GM12875 (cell line): ENCODE data around the gene TRIM24.
"Not testable (repeated sequence)": the region's sequence is repeated elsewhere in the genome, so short reads cannot be mapped to it uniquely, and the experiment has no call there.

ENCODE experiments used
- H3K4me3 ChIP-seq: one replicate; pipeline ENCODE4 v1.5.1; 2011; ENCODE audit warnings: low read depth, low read length, control low read depth
- TF ChIP-seq, protein P1 (sequence below): IDR thresholded peaks from 2 replicates; pipeline ENCODE4 v1.5.1; 2011; ENCODE audit warnings: low read depth, mild to moderate bottlenecking, control low read depth, inconsistent platforms, low read length, moderate library complexity, borderline replicate concordance; ENCODE audit not compliant: insufficient read depth

Gene TRIM24

DNA sequence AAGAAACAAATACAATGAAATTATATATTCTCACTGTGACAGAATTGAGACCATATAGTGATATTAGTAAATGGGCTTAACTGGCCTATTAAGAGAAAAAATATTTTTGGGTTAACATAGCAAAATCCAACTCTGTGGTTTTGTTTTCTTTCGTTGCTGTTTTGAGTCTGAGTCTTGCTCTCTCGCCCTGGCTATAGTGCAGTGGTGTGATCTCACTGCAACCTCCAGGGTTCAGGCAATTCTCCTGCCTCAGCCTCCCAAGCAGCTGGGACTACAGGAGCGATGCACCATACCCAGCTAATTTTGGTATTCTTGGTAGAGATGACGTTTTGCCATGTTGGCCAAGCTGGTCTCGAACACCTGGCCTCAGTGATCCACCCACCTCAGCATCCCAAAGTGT, 15.3 kb downstream of the TRIM24 start:
- TF ChIP-seq, protein P1, sequence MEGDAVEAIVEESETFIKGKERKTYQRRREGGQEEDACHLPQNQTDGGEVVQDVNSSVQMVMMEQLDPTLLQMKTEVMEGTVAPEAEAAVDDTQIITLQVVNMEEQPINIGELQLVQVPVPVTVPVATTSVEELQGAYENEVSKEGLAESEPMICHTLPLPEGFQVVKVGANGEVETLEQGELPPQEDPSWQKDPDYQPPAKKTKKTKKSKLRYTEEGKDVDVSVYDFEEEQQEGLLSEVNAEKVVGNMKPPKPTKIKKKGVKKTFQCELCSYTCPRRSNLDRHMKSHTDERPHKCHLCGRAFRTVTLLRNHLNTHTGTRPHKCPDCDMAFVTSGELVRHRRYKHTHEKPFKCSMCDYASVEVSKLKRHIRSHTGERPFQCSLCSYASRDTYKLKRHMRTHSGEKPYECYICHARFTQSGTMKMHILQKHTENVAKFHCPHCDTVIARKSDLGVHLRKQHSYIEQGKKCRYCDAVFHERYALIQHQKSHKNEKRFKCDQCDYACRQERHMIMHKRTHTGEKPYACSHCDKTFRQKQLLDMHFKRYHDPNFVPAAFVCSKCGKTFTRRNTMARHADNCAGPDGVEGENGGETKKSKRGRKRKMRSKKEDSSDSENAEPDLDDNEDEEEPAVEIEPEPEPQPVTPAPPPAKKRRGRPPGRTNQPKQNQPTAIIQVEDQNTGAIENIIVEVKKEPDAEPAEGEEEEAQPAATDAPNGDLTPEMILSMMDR, result no peak
- no peak overlapping the region for H3K4me3 ChIP-seq

DNA sequence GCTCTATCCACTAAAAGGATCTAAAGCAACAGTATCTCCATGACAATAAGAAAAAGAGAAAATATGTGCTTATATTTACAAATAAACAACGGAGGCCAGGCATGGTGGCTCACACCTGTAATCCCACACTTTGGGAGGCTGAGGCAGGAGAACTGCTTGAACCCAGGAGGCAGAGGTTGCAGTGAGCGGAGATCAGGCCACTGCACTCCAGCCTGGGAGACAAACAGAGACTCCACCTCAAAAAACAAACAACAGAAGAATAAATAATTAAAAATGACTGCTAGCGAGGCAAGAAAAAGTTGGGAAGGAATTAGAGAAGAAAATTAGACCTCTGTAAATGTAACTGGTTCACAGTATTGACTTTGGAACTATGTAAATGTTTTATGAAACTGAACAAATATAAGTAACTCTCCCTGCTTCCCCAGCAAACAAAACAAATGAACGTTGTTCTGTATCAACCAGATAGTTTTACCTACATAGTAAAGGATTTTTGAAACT, 17.1 kb downstream of the TRIM24 start:
- TF ChIP-seq, protein P1, result no peak
- H3K4me3 ChIP-seq, result no peak overlapping the region

DNA sequence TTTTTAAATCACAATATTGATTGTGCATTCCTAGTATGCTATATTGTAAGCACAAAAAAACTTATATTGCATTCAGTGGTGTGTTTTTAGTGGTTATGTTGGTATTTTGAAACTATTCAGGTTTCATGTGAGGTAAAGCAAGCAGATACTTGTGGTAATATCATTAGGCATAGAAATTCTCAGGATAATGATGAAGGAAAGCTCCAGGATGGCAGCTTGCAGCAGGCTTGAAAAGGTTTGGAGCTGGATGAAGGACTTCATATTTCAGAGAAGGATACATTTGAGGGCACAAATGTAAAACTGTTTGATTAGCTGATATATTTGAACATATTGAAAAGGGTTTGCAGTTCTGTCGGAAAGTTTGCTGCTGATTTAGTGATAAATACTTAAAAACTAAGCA, 17.5 kb downstream of the TRIM24 start:
- TF ChIP-seq, protein P1, result no peak
- H3K4me3 ChIP-seq, result no peak overlapping the region

DNA sequence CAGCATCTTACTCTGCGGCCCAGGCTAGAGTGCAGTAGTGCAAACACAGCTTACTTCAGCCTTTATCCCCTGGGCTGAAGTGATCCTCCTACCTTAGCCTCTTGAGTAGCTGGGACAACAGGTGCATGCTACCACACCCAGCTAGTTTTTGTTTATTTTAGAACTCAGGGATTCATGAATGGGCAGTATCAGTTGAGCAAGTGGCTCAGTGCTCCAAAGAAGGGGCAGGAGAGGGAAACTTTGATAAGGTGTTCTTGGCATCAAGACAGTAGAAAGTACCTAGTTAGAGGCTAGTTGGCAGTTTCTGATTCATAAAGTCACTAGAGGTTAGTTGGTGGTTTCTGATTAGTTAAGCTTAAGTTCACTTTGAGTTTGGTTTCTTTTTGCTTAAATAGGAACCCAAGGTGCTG, 18.4 kb downstream of the TRIM24 start:
- no peak overlapping the region for H3K4me3 ChIP-seq
- TF ChIP-seq, protein P1, result no peak

DNA sequence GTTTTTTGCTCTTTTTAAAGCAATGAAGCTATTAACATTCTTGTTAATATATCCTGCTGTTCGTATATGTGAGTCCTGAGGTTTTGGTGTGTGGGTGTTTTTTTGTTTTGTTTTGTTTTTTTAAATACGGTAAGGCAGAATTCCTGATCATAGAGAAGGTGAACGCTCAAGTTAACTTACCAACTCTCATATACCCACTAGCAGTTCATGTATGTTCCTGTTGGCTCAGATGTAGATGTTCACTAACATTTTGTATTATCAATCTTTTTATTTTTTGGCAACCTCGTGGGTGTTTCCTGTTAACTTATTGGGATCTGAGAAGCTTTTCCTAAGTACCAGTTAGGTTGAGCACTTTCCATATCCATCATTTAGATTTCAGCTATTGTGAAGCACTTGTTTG, 20.5 kb downstream of the TRIM24 start:
- TF ChIP-seq, protein P1, result no peak
- no peak overlapping the region for H3K4me3 ChIP-seq

DNA sequence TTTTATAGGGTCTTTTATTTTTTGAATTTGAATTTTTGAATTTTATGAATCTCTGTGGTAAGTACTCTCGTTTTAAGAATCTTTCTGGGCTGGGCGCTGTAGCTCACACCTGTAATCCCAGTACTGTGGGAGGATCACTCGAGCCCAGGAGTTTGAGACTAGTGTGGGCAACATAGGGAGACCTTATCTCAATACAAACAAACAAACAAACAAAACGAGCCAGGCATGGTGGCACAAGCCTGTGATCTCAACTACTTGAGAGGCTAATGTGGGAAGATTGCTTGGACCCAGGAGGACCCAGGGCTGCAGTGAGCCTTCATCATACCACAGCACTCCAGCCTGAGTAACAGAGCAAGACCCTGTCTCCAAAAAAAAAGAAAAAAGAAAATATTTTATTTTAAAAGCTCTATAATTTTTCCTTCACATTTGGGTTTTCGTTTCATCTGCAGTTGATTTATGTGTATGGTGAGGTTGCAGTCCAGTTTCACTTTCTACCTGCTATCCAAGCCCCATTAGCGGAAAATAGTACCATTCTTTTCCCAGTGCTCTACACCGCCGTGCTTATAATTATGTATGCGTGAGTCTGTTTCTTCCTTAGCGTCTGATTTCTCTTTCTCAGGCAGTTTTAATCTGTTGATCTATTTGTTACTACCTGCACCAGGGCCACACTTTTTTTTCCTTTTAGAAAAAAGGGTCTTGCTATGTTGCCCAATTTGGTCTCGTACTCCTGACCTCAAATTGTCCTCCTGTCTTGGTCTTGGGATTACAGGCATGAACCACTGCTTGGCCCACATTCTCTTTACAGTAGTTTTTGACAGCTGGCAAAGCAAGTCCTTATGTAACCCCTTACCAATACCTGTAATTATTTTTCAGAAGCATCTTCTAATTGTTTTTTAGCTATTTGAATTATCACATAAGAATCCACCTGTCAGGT, 21.7 kb downstream of the TRIM24 start:
- H3K4me3 ChIP-seq, result no peak overlapping the region
- TF ChIP-seq, protein P1, result no peak

DNA sequence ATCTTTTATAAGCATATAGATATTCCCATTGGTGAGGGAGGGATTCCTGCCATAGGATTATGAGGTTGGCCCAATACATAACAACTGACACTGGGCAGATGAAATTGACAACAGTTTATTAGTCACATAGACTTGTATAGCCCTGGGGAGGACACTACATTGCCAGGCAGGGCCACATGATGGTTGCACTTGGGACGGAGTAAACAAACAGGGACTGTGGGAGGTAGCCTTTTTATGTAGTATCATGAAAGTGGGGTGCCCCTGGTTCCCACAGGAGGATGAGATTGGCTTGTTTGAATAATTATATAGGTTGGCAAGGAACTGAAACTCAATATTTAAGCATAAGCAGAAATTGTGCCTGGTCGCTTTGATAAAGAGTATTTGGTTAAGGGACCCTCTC, 23.5 kb downstream of the TRIM24 start:
- TF ChIP-seq, protein P1, result no peak
- no peak overlapping the region for H3K4me3 ChIP-seq

DNA sequence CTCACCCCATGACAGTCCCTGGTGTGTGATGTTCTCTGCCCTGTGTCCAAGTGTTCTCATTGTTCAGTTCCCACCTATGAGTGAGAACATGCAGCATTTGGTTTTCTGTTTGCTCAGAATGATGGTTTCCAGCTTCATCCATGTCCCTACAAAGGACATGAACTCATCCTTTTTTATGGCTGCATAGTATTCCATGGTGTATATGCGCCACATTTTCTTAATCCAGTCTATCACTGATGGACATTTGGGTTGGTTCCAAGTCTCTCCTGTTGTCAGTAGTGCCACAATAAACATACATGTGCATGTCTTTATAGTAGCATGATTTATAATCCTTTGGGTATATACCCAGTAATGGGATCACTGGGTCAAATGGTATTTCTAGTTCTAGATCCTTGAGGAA, 25.4 kb downstream of the TRIM24 start:
- not testable (repeated sequence) for H3K4me3 ChIP-seq

DNA sequence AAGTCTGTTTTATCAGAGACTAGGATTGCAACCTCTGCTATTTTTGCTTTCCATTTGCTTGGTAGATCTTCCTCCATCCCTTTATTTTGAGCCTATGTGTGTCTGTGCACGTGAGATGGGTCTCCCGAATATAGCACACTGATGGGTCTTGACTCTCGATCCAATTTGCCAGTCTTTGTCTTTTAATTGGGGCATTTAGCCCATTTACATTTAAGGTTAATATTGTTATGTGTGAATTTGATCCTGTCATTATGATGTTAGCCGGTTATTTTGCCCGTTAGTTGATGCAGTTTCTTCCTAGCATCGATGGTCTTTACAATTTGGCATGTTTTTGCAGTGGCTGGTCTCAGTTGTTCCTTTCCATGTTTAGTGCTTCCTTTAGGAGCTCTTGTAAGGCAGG, 29.1 kb downstream of the TRIM24 start:
- not testable (repeated sequence) for H3K4me3 ChIP-seq
